Astrocyte of the spinal cord (primary cell): ENCODE measurements around the gene MYCBP2.

ENCODE experiments used
- DNase-seq: peaks from one replicate; pipeline ENCODE4 v3.0.0; 2011; ENCODE audit warnings: low read depth, low spot score
- H3K4me3 ChIP-seq: 2 replicates; pipeline ENCODE4 v1.5.1; 2011; ENCODE audit warnings: low read depth, mild to moderate bottlenecking, low read length, moderate library complexity
- in situ Hi-C: cut with HindIII; loops from 2 replicates; pipeline ENCODE4 v1.10.0; 2017; ENCODE audit warnings: low sequenced_read_pairs
- TF ChIP-seq, protein P1 (sequence below): IDR thresholded peaks from 2 replicates; pipeline ENCODE4 v1.5.1; 2012; ENCODE audit warnings: low read depth, mild to moderate bottlenecking, low read length, inconsistent platforms

The MYCBP2 gene

DNA sequence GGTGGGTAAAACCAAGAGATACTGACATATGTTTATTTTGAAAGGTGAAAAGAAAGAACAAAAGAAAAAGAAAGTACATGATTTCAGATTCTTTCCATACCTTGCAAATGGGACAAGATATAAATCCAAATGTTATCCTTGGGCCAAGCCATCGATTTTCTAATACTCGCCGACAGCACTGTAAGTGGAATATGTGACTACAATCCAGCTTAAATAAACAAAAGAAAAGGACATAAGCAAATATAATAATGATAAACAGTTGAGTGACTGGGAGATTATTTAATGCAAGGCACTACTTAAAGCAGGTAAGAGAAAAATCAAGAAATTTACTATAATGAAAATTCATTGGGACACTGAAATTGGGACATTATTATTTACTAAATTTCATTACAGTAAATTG lies 270.0 kb downstream of the MYCBP2 start:
- in situ Hi-C loops = no loop called here
- DNase-seq = no peak
- TF ChIP-seq, protein P1, sequence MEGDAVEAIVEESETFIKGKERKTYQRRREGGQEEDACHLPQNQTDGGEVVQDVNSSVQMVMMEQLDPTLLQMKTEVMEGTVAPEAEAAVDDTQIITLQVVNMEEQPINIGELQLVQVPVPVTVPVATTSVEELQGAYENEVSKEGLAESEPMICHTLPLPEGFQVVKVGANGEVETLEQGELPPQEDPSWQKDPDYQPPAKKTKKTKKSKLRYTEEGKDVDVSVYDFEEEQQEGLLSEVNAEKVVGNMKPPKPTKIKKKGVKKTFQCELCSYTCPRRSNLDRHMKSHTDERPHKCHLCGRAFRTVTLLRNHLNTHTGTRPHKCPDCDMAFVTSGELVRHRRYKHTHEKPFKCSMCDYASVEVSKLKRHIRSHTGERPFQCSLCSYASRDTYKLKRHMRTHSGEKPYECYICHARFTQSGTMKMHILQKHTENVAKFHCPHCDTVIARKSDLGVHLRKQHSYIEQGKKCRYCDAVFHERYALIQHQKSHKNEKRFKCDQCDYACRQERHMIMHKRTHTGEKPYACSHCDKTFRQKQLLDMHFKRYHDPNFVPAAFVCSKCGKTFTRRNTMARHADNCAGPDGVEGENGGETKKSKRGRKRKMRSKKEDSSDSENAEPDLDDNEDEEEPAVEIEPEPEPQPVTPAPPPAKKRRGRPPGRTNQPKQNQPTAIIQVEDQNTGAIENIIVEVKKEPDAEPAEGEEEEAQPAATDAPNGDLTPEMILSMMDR = no peak
- H3K4me3 ChIP-seq = no peak overlapping the region

DNA sequence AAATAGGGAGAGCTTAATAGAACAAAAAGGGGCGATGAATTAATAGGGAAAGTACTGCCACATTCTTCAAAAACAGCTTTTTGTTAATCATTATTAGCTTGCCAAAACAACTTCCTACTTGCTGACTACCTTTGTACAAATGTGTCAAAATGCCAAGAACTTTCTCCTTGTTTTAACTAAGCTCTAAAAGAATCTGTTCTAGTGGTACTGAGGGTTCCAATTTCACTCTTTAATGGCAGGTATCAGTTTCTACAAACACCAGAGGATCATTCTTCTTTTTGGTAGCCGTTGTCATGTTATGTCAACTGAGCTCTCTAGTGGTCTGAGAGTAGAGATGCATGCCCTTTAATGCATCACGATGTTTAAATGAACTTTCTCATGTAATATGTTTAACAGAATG lies 270.5 kb downstream of the MYCBP2 start:
- in situ Hi-C loops = no loop called here
- no peak for DNase-seq
- TF ChIP-seq, protein P1 = no peak
- H3K4me3 ChIP-seq = no peak overlapping the region

DNA sequence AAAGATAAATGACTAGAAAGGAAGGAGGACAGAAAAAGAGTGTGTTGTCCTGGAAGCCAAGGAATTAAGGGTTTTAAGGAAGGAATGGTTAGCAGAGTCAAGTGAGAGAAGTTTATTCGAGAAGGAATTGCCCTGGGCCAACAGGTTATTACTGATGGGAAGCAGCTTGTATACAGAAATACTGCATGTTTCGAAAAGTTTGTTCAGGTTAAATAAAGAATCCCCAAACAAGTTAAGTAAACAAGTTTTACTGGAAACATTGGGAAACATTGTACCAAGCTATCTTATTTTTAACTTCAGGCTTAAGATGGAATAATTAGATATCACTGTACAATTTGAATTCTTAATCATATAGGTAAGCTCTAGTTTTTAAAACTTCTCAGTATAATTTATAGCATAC lies 271.7 kb downstream of the MYCBP2 start:
- TF ChIP-seq, protein P1 = no peak

DNA sequence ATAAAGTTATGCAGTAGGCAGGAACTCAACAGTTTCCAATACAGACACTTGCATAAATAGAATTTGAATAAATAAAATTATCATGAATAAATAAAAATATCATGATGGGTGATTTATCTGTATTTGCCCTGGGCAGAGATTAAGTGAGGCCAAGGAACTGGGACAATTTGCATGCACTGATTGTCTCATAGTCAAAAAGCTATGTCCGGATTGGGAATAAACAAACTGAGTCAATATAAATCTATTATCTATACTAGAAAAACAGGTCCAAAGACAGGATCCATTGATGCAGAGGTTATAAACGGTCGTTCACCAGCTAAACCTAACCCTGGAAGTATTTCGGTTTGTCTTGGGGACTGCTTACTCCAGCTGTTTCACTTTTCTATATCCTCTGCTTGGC lies 273.7 kb downstream of the MYCBP2 start:
- DNase-seq = no peak
- in situ Hi-C loops = no loop called here
- TF ChIP-seq, protein P1 = no peak

More for the DNA sequence above, 271.7 kb downstream of the MYCBP2 start:
- H3K4me3 ChIP-seq = no peak overlapping the region
- in situ Hi-C loops = no loop called here
- DNase-seq = no peak

DNA sequence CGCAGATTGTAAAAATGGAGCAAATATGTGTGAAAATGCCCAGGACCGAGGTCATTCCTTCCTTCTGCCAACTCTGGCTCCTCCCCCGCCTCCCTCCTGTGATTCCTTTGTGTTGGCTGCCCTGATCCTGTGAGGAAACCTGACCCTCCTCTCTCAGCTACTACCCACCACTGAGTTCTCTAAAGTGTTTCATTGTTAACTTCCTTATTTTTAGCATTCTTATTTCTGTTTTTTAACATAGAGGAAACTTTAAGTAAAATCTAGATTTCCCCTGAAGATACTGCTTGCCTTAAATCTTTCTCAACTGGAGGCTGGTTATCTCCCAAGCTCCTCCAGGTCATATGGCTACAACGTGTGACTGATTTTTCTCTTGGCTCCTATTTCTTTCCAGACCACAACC lies 278.2 kb downstream of the MYCBP2 start:
- H3K4me3 ChIP-seq = no peak overlapping the region
- no peak for DNase-seq
- in situ Hi-C loops = no loop called here
- TF ChIP-seq, protein P1 = no peak

More for the DNA sequence above, 273.7 kb downstream of the MYCBP2 start:
- no peak overlapping the region for H3K4me3 ChIP-seq

DNA sequence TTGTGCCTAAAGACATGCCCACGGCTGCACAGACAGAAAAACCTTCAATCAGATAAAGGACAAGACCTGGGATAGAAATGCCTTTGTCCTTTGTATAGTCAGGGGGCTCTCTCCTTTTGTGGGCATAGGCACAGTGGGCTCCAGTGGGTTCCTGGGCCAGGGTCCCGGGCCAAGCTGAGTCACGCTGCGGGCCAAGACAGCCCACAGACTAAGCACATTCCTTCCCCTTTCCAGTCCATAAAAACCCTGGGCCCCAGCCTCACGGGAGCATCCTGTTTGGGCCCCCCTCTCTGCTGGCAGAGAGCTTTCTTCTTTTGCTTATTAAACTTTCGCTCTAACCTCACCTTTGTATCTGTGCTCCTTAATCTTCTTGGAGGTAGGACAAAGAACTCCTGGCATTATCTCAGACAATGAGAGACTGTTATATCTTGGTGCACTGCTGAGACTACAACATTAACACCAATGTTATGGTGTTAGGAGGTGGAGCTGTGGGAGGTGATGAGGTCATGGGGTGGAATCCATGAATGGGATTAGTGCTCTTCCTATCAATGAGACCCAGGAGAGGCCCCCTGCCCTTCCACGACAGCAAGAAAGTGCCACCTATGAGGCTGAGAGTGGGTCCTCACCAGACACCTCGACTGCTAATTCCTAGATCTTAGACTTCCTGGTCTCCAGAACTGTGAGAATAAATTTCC lies 279.1 kb downstream of the MYCBP2 start:
- in situ Hi-C loops = no loop called here
- TF ChIP-seq, protein P1 = no peak
- DNase-seq = no peak
- no peak overlapping the region for H3K4me3 ChIP-seq
